DND-41 (cell line): ENCODE results near the gene GNAS-AS1.

ENCODE experiments used
- EZH2 ChIP-seq: IDR thresholded peaks from 3 replicates; pipeline ENCODE4 v1.6.1; 2012; ENCODE audit warnings: borderline replicate concordance, low read depth, mild to moderate bottlenecking, moderate library complexity, low read length, inconsistent platforms; ENCODE audit not compliant: severe bottlenecking
- TF ChIP-seq, protein P1 (sequence below): IDR thresholded peaks from 2 replicates; pipeline ENCODE4 v1.5.1; 2012; ENCODE audit warnings: borderline replicate concordance, low read length, moderate library complexity, mild to moderate bottlenecking; ENCODE audit not compliant: poor library complexity, severe bottlenecking; ENCODE audit errors: extremely low read depth

GRCh38 chr20:58813369-58813768, 37.3 kb downstream of the GNAS-AS1 start:
- TF ChIP-seq, protein P1, sequence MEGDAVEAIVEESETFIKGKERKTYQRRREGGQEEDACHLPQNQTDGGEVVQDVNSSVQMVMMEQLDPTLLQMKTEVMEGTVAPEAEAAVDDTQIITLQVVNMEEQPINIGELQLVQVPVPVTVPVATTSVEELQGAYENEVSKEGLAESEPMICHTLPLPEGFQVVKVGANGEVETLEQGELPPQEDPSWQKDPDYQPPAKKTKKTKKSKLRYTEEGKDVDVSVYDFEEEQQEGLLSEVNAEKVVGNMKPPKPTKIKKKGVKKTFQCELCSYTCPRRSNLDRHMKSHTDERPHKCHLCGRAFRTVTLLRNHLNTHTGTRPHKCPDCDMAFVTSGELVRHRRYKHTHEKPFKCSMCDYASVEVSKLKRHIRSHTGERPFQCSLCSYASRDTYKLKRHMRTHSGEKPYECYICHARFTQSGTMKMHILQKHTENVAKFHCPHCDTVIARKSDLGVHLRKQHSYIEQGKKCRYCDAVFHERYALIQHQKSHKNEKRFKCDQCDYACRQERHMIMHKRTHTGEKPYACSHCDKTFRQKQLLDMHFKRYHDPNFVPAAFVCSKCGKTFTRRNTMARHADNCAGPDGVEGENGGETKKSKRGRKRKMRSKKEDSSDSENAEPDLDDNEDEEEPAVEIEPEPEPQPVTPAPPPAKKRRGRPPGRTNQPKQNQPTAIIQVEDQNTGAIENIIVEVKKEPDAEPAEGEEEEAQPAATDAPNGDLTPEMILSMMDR, result no peak
- no peak for TF ChIP-seq EZH2
